ENCODE results near the gene PARP3.
"Not testable (repeated sequence)": the region's sequence is repeated elsewhere in the genome, so short reads cannot be mapped to it uniquely, and the experiment has no call there.

The PARP3 gene

GRCh38 chr3:51928981-51929380 lies 13.2 kb upstream of the PARP3 start:
- H3K36me3 Mint-ChIP-seq (ENCODE audit: low read depth): peaks cover 22% of the 10 kb centered on the region
- H3K27me3 Mint-ChIP-seq, H3K9me3 Mint-ChIP-seq, H3K4me3 Mint-ChIP-seq, H3K4me1 Mint-ChIP-seq, H3K27ac Mint-ChIP-seq, ATAC-seq, DNase-seq: not testable (repeated sequence)

GRCh38 chr3:51929420-51930003 lies 12.7 kb upstream of the PARP3 start:
- Mint-ChIP-seq H3K27ac (no peak overlapping the region), H3K27me3 (no peaks in the 10 kb centered on the region), H3K9me3 (no peaks in the 10 kb centered on the region), H3K4me1 (no peaks in the 10 kb centered on the region), H3K4me3 (no peak overlapping the region), H3K36me3 (ENCODE audit: low read depth) (peaks cover 25% of the 10 kb centered on the region)
- ATAC-seq: no peak
- DNase-seq: no peak

GRCh38 chr3:51930439-51930838 lies 11.7 kb upstream of the PARP3 start:
- Mint-ChIP-seq H3K27ac (no peak overlapping the region), H3K4me3 (no peak overlapping the region), H3K4me1 (no peaks in the 10 kb centered on the region), H3K9me3 (no peaks in the 10 kb centered on the region), H3K36me3 (ENCODE audit: low read depth) (peaks cover 26% of the 10 kb centered on the region), H3K27me3 (no peaks in the 10 kb centered on the region)
- ATAC-seq (no peak), DNase-seq (no peak)

- DNase-seq: no peak
- H3K4me3 Mint-ChIP-seq: no peak overlapping the region
- no peaks in the 10 kb centered on the region for H3K27me3 Mint-ChIP-seq
- no peak overlapping the region for H3K27ac Mint-ChIP-seq
- H3K9me3 Mint-ChIP-seq: no peaks in the 10 kb centered on the region
- H3K36me3 Mint-ChIP-seq (ENCODE audit: low read depth): peaks cover 26% of the 10 kb centered on the region
- ATAC-seq: no peak
- H3K4me1 Mint-ChIP-seq: no peaks in the 10 kb centered on the region
Observed at GRCh38 chr3:51931756-51932155, 10.4 kb upstream of the PARP3 start.

- Mint-ChIP-seq H3K36me3 (ENCODE audit: low read depth) (peaks cover 33% of the 10 kb centered on the region), H3K27me3 (no peaks in the 10 kb centered on the region), H3K27ac (no peak overlapping the region), H3K4me1 (no peaks in the 10 kb centered on the region), H3K9me3 (no peaks in the 10 kb centered on the region), H3K4me3 (no peak overlapping the region)
- ATAC-seq (no peak), DNase-seq (no peak)
Observed at GRCh38 chr3:51932471-51933370, 9.4 kb upstream of the PARP3 start.

GRCh38 chr3:51933471-51934138 lies 8.6 kb upstream of the PARP3 start:
- H3K36me3 Mint-ChIP-seq (ENCODE audit: low read depth): peaks cover 36% of the 10 kb centered on the region
- ATAC-seq (no peak), DNase-seq (no peak)
- H3K27me3 Mint-ChIP-seq: no peaks in the 10 kb centered on the region
- H3K9me3 Mint-ChIP-seq: no peaks in the 10 kb centered on the region
- peaks cover 3% of the 10 kb centered on the region for H3K4me1 Mint-ChIP-seq
- no peak overlapping the region for H3K27ac Mint-ChIP-seq
- no peak overlapping the region for H3K4me3 Mint-ChIP-seq

GRCh38 chr3:51934139-51934850 lies 7.9 kb upstream of the PARP3 start:
- H3K9me3 Mint-ChIP-seq: no peaks in the 10 kb centered on the region
- DNase-seq (no peak), ATAC-seq (no peak)
- H3K4me3 Mint-ChIP-seq: no peak overlapping the region
- H3K36me3 Mint-ChIP-seq (ENCODE audit: low read depth): peaks cover 40% of the 10 kb centered on the region
- H3K27me3 Mint-ChIP-seq: no peaks in the 10 kb centered on the region
- H3K27ac Mint-ChIP-seq: no peak overlapping the region
- H3K4me1 Mint-ChIP-seq: peaks cover 6% of the 10 kb centered on the region

- Mint-ChIP-seq H3K4me3 (no peak overlapping the region), H3K36me3 (ENCODE audit: low read depth) (peaks cover 40% of the 10 kb centered on the region), H3K9me3 (no peaks in the 10 kb centered on the region), H3K27ac (no peak overlapping the region), H3K4me1 (peaks cover 15% of the 10 kb centered on the region), H3K27me3 (no peaks in the 10 kb centered on the region)
- no peak for ATAC-seq
- no peak for DNase-seq
Observed at GRCh38 chr3:51934991-51935885, 6.9 kb upstream of the PARP3 start.

- Mint-ChIP-seq H3K36me3 (ENCODE audit: low read depth) (peaks cover 39% of the 10 kb centered on the region), H3K4me3 (no peak overlapping the region), H3K27ac (no peak overlapping the region), H3K9me3 (no peaks in the 10 kb centered on the region), H3K27me3 (no peaks in the 10 kb centered on the region), H3K4me1 (peaks cover 23% of the 10 kb centered on the region)
- DNase-seq (no peak), ATAC-seq (no peak)
Observed at GRCh38 chr3:51935886-51936755, 6.0 kb upstream of the PARP3 start.

- Mint-ChIP-seq H3K4me1 (peaks cover 23% of the 10 kb centered on the region), H3K9me3 (no peaks in the 10 kb centered on the region), H3K4me3 (no peak overlapping the region), H3K27me3 (no peaks in the 10 kb centered on the region), H3K27ac (no peak overlapping the region), H3K36me3 (ENCODE audit: low read depth) (peaks cover 33% of the 10 kb centered on the region)
- no peak for ATAC-seq
- DNase-seq: no peak
Observed at GRCh38 chr3:51937014-51937413, 5.1 kb upstream of the PARP3 start.

GRCh38 chr3:51937611-51938450 lies 4.3 kb upstream of the PARP3 start:
- H3K27ac Mint-ChIP-seq: no peak overlapping the region

GRCh38 chr3:51938780-51939425 lies 3.3 kb upstream of the PARP3 start:
- DNase-seq: no peak
- no peak for ATAC-seq
- Mint-ChIP-seq H3K4me3 (peak overlapping the region; percentile 18), H3K4me1 (peaks cover 32% of the 10 kb centered on the region), H3K9me3 (no peaks in the 10 kb centered on the region), H3K27me3 (no peaks in the 10 kb centered on the region), H3K36me3 (ENCODE audit: low read depth) (peaks cover 26% of the 10 kb centered on the region), H3K27ac (peak overlapping the region; percentile 17)

More at GRCh38 chr3:51937611-51938450, 4.3 kb upstream of the PARP3 start:
- Mint-ChIP-seq H3K9me3 (no peaks in the 10 kb centered on the region), H3K4me1 (peaks cover 28% of the 10 kb centered on the region), H3K27me3 (no peaks in the 10 kb centered on the region), H3K4me3 (no peak overlapping the region), H3K36me3 (ENCODE audit: low read depth) (peaks cover 31% of the 10 kb centered on the region)
- DNase-seq: no peak
- no peak for ATAC-seq

Measured in activated naive CD8-positive, alpha-beta T cell treated with anti-CD3 and anti-CD28 coated beads, Interleukin-2, amount 50 U/mL, for 24 hours (primary cell).